Neural cell (in vitro differentiated cells): ENCODE measurements around the gene ADAMTS2. TPM values are rescaled to one million over a fixed set of nuclear protein-coding genes. Genes with fewer than 3 reads are reported as not detected.

ENCODE experiments used
- H2AFZ ChIP-seq: fragments of 200-600, 300-800 bp; sonication (generic), shearing (Covaris generic); 2 replicates; pipeline ENCODE4 v1.6.0; 2014; ENCODE audit warnings: low read depth, mild to moderate bottlenecking, antibody characterized with exemption, low read length, moderate library complexity
- H3F3A ChIP-seq: fragments of 200-600 bp; shearing (Covaris generic); 2 replicates; pipeline ENCODE4 v1.6.1; 2016; ENCODE audit warnings: mild to moderate bottlenecking, moderate library complexity, mixed read lengths, antibody characterized with exemption, low read length; ENCODE audit not compliant: insufficient read depth, poor library complexity, severe bottlenecking
- H3K27ac ChIP-seq: fragments of 200-600, 300-800 bp; sonication (generic), shearing (Covaris generic); 2 replicates; pipeline ENCODE4 v1.5.1; 2014; ENCODE audit warnings: mild to moderate bottlenecking, low read length, moderate library complexity
- H3K27me3 ChIP-seq: fragments of 300-800, 200-600 bp; sonication (generic), shearing (Covaris generic); 2 replicates; pipeline ENCODE4 v1.6.0; 2014; ENCODE audit warnings: mild to moderate bottlenecking, low read depth, low read length, moderate library complexity; ENCODE audit not compliant: insufficient read depth
- H3K36me3 ChIP-seq: fragments of 300-800, 200-600 bp; sonication (generic), shearing (Covaris generic); 2 replicates; pipeline ENCODE4 v1.5.1; 2014; ENCODE audit warnings: mild to moderate bottlenecking, antibody characterized with exemption, low read length, moderate library complexity; ENCODE audit not compliant: insufficient read depth
- H3K4me2 ChIP-seq: fragments of 300-800, 200-600 bp; sonication (generic), shearing (Covaris generic); 2 replicates; pipeline ENCODE4 v1.6.0; 2014; ENCODE audit warnings: mild to moderate bottlenecking, low read length
- H3K4me3 ChIP-seq: fragments of 300-800, 200-600 bp; sonication (generic), shearing (Covaris generic); 2 replicates; pipeline ENCODE4 v1.5.1; 2014; ENCODE audit warnings: mild to moderate bottlenecking, low read length, moderate library complexity
- H3K79me2 ChIP-seq: fragments of 200-600 bp; shearing (Covaris generic); replicated peaks from 2 replicates; pipeline ENCODE4 v1.6.0; 2014; ENCODE audit warnings: mild to moderate bottlenecking, low read length, moderate library complexity; ENCODE audit not compliant: insufficient read depth
- H3K9ac ChIP-seq: fragments of 300-800, 200-600 bp; sonication (generic), shearing (Covaris generic); 2 replicates; pipeline ENCODE4 v1.6.1; 2016; ENCODE audit warnings: mild to moderate bottlenecking, low read length, mixed read lengths
- H3K9me2 ChIP-seq: fragments of 200-600 bp; shearing (Covaris generic); 2 replicates; pipeline ENCODE4 v1.6.1; 2016; ENCODE audit warnings: mild to moderate bottlenecking, low read length, mixed read lengths; ENCODE audit not compliant: insufficient read depth
- H3K9me3 ChIP-seq: fragments of 200-600, 300-800 bp; sonication (generic), shearing (Covaris generic); 2 replicates; pipeline ENCODE4 v1.6.1; 2016; ENCODE audit warnings: mild to moderate bottlenecking, mixed run types, low read length, moderate library complexity, mixed read lengths
- H4K20me1 ChIP-seq: fragments of 200-600 bp; shearing (Covaris generic); 2 replicates; pipeline ENCODE4 v1.6.1; 2016; ENCODE audit warnings: mild to moderate bottlenecking, mixed run types; ENCODE audit not compliant: insufficient read depth
- MXI1 ChIP-seq: fragments of 450-650 bp; conservative IDR thresholded peaks from 2 replicates; pipeline ENCODE4 v1.6.1; 2014; ENCODE audit warnings: antibody characterized with exemption, mild to moderate bottlenecking; ENCODE audit not compliant: poor library complexity, severe bottlenecking
- POLR2AphosphoS5 ChIP-seq: IDR thresholded peaks from 2 replicates; pipeline ENCODE4 v1.6.1; 2012
- RAD21 ChIP-seq: fragments of 450-650 bp; conservative IDR thresholded peaks from 2 replicates; pipeline ENCODE4 v1.6.1; 2014; ENCODE audit warnings: antibody characterized with exemption, mild to moderate bottlenecking, moderate library complexity
- REST ChIP-seq: IDR thresholded peaks from 2 replicates; pipeline ENCODE4 v1.6.1; 2012; ENCODE audit warnings: borderline replicate concordance
- SMC3 ChIP-seq: fragments of 450-650 bp; conservative IDR thresholded peaks from 2 replicates; pipeline ENCODE4 v1.6.1; 2014; ENCODE audit warnings: antibody characterized with exemption, mild to moderate bottlenecking, moderate library complexity; ENCODE audit not compliant: poor library complexity
- TAF1 ChIP-seq: IDR thresholded peaks from 2 replicates; pipeline ENCODE4 v1.6.1; 2012; ENCODE audit warnings: low read depth
- polyA plus RNA-seq: library from polyadenylated mRNA; depleted of rRNA; stranded (reverse); fragments of >200 nt; gene quantifications from 2 replicates; pipeline ENCODE4 v1.2.3, GENCODE V29; 2014

ADAMTS2 gene
- polyA plus RNA-seq, 1 donor from 2014 or later: 0.61 TPM

DNA sequence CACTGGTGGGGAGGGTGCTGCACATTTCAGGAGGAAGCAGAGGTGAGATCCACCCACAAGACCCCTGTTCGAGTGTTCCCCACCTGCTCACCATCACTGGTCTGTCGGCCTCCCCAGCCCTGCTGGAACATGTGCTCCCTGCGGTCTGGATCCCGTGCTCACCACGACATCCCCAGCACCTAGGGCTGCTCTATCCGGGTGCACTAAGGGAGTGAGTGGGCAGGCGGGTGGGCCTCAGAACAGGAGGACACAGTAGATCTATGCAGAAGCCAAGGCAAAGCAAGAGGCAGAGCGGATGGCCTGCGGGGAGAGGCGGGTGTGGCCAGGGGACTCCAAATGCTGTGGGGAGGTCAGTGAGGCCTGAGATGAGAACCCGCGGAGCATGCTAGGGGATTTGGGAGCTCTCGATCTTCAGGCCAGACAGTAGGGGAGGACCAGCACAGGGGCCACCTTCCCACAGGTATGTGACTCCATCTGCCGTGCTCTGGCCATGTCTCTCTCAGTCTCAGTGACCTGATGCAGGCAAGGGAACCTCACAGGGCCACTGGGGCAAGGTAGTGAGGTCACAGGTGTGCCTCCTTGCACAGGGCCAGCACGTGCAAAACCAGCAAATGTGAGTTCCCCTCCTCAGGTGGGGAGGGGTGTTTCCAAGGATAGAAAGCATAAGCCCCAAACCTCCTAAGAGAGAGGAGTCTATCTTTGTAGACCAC, 150.9 kb downstream of the ADAMTS2 start:
- H3K4me2 ChIP-seq: no peak overlapping the region
- H3K4me3 ChIP-seq: no peak overlapping the region
- no peak overlapping the region for H2AFZ ChIP-seq
- TF ChIP-seq RAD21 (no peak), REST (no peak)
- no peaks in the 10 kb centered on the region for H3K27me3 ChIP-seq
- H3K79me2 ChIP-seq: no peaks in the 10 kb centered on the region
- H3K9ac ChIP-seq: no peak overlapping the region
- H3K9me2 ChIP-seq: no peaks in the 10 kb centered on the region
- H3F3A ChIP-seq: no peaks in the 10 kb centered on the region
- no peaks in the 10 kb centered on the region for H3K9me3 ChIP-seq
- H3K27ac ChIP-seq: no peak overlapping the region
- no peaks in the 10 kb centered on the region for H4K20me1 ChIP-seq
- H3K36me3 ChIP-seq: no peaks in the 10 kb centered on the region

- no peaks in the 10 kb centered on the region for H3F3A ChIP-seq
- H3K27ac ChIP-seq: no peak overlapping the region
- H4K20me1 ChIP-seq: no peaks in the 10 kb centered on the region
- H3K36me3 ChIP-seq: no peaks in the 10 kb centered on the region
- H2AFZ ChIP-seq: no peak overlapping the region
- H3K4me3 ChIP-seq: no peak overlapping the region
- H3K9ac ChIP-seq: no peak overlapping the region
- H3K9me2 ChIP-seq: no peaks in the 10 kb centered on the region
- TF ChIP-seq MXI1 (no peak), RAD21 (no peak), POLR2AphosphoS5 (no peak), REST (no peak), TAF1 (no peak), SMC3 (no peak)
- H3K27me3 ChIP-seq: no peaks in the 10 kb centered on the region
- no peaks in the 10 kb centered on the region for H3K9me3 ChIP-seq
- no peaks in the 10 kb centered on the region for H3K79me2 ChIP-seq
- H3K4me2 ChIP-seq: no peak overlapping the region
These were observed 151.5 kb downstream of the ADAMTS2 start for GRCh38 chr5:179193746-179194145.

DNA sequence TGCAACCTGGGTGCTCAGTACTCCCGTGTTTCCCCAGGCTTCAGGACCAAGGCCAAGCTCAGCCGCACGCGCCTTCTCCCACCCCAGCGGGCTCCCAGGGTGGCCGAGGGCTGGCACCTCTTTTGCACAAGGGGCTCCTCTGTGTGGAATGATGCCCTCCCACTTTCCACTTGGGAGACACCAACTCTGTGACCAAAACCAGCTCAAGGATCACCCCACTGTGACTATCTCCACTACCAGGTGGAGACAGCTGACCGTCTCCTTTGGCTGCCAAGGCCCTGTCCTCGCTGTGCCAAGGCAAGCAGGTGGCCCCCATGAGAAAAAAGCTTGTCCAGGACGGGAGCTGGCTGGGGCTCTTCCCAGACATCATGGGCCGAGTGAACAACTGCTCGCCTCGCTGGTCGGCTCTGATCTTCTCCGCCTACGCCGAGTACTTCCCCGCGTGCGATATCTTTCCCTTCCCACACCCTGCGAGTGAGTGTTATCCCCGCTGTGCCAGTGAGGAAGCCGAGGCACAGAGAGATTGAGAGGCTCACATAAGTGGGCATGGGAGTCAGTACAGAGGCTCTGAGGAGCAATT, 152.3 kb downstream of the ADAMTS2 start:
- no peaks in the 10 kb centered on the region for H3K79me2 ChIP-seq
- H3K9me2 ChIP-seq: no peaks in the 10 kb centered on the region
- H3K36me3 ChIP-seq: no peaks in the 10 kb centered on the region
- no peak overlapping the region for H3K27ac ChIP-seq
- no peaks in the 10 kb centered on the region for H3K27me3 ChIP-seq
- H2AFZ ChIP-seq: no peak overlapping the region
- TF ChIP-seq TAF1: no peak
- TF ChIP-seq POLR2AphosphoS5: no peak
- no peak for TF ChIP-seq REST
- H4K20me1 ChIP-seq: no peaks in the 10 kb centered on the region
- H3K9ac ChIP-seq: no peak overlapping the region
- H3K4me3 ChIP-seq: no peak overlapping the region
- no peak overlapping the region for H3K4me2 ChIP-seq
- H3F3A ChIP-seq: no peaks in the 10 kb centered on the region
- H3K9me3 ChIP-seq: no peaks in the 10 kb centered on the region
